NCI-H1092 (cell line): Measurements from ENCODE around the gene FANCD2OS.
"Not testable (repeated sequence)": the region's sequence is repeated elsewhere in the genome, so short reads cannot be mapped to it uniquely, and the experiment has no call there.

Experiments
- DNase-seq: peaks from one replicate; lab custom pipeline; 2025; lab: John Stamatoyannopoulos, UW

The FANCD2OS gene, protein sequence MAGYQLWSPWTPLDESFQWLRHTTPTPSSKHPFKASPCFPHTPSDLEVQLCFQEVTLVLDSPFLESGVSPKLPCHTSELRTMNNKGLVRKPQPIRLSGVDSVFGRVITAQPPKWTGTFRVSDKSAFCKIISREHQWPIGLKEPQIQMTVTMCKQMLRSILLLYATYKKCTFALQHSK

GRCh38 chr3:10108091-10108490 is at the start of gene FANCD2OS:
Gene FANCD2OS, minus strand, starts transcription at chr3:10108255. Its CDS starts 3,481 bp downstream, at chr3:10104774.
- no peak for DNase-seq

GRCh38 chr3:10157031-10157430 is 49.0 kb upstream of the FANCD2OS start:
- DNase-seq, result no peak

DNA sequence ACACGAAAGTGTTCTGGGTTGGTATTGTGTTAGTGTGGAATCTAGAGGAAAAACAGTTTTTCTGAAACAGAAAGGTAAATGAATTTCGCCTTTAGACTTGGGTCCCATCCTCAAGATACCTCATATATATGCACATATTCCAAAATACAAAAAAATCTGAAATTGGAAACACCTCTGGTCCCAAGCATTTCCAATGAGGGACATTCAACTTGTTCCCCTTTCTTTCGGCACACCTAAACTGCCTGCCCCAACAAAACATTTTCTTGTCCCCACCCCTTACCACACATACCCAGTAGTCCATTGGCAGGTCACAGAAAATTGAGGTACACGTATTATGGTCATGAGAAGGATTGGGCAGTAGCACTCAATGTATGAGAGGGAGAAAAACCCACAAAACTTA is 47.6 kb upstream of the FANCD2OS start:
- no peak for DNase-seq

- no peak for DNase-seq
These were observed 47.0 kb upstream of the FANCD2OS start for GRCh38 chr3:10155123-10155472.

DNA sequence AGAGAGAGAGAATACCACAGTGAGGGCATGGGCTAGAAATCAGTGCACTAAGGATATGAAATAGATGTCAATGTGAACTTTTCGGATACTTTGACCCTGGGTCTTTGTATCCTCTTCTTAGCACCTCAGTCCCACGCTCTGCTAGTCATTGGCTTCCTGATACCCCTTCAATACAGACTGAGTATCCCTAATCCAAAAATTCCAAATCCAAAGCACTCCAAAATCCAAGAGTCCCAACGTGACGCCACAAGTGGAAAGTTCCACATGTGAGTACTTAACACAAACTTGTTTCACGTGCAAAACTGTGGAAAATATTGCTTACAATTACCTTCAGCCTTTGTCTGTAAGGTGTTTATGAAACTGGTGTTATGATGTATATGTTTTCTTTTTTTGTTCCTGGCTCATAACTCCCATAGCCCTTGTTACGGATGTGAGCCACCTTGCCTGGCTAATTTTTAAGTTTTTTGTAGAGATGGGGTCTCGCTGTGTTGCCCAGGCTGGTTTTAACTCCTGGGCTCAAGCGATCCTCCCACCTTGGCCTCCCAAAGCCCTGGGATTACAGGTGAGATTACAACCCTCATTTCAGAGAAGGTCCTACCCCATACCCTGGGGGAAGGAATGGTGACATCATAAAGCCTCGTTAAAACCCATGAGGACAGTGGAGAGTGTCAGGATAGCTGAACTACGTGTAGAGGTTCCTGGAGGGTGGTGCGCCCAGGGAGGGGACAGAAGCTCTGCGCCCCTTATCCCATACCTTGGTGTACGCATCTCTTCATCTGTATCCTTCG is 46.5 kb upstream of the FANCD2OS start:
- DNase-seq, result no peak

DNA sequence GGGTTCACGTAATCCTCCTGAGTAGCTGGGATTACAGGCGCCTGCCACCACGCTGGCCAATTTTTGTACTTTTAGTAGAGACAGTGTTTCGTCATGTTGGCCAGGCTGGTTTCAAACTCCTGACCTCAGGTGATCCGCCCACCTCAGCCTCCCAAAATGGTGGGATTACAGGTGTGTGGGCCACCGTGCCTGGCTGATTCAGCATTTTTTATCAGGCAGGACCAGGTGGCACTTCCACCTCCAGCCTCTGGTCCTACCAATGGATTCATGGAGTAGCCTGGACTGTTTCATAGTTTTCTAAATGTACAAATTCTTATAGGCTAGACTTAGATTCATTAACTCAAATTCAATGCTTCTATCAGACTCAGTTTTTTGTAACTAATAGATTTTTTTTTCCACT is 42.9 kb upstream of the FANCD2OS start:
- DNase-seq, result no peak

GRCh38 chr3:10149226-10149625 is 41.2 kb upstream of the FANCD2OS start:
- no peak for DNase-seq

- DNase-seq, result no peak
These were observed 37.6 kb upstream of the FANCD2OS start for GRCh38 chr3:10145685-10146084.

DNA sequence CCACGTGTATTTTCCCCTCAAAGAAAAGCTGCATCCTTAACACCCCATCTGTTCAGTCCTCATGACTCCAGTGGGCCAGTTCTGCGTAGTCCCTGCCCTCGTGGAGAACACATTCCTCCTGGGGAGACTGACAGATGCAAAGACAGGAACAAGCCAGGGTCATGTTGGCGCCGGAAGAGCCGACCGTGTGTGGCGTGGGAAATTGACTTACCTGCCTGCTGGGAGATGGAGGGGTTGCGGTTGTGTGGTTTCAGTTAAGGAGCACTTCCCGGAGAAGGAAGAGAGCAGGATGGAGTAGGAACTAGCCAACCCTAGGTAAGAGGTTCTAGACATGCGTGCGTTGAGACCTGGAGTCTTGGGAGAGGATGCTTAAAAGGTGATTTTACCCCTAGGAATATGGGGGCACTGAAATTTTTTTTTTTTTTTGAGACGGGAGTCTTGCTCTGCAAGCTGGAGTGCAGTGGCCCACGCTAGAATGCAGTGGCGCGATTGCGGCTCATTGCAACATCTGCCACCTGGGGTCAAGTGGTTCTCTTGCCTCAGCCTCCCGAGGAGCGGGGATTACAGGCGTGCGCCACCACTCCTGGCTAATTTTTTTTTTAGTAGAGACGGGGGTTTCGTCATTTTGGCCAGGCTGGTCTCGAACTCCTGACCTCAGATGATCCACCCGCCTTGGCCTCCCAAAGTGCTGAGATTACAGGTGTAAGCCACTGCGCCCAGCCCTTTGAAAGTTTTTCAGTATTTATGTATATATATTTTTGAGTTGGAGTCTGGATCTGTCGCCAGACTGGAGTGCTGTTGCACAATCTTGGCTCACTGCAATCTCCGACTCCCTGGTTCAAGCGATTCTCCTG is 34.9 kb upstream of the FANCD2OS start:
- no peak for DNase-seq

DNA sequence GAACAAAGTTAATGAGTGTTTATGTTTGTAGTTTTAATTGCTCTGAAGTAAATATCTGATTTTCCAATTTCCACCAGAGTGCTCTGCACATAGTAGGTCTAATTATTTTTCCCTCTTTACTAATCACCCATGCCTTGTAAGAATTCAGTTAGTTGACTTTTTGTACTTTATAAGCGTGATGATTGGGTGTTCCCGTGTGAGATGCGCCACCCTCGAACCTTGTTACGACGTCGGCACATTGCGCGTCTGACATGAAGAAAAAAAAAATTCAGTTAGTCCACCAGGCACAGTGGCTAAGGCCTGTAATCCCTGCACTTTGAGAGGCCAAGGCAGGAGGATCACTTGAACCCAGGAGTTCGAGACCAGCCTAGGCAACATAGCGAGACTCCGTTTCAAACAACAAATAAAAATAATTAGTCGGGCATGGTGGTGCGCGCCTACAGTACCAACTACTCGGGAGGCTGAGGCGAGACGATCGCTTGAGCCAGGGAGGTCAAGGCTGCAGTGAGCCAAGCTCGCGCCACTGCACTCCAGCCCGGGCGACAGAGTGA is 33.0 kb upstream of the FANCD2OS start:
- no peak for DNase-seq

- DNase-seq, result no peak
These were observed 29.1 kb upstream of the FANCD2OS start for GRCh38 chr3:10137178-10137577.

DNA sequence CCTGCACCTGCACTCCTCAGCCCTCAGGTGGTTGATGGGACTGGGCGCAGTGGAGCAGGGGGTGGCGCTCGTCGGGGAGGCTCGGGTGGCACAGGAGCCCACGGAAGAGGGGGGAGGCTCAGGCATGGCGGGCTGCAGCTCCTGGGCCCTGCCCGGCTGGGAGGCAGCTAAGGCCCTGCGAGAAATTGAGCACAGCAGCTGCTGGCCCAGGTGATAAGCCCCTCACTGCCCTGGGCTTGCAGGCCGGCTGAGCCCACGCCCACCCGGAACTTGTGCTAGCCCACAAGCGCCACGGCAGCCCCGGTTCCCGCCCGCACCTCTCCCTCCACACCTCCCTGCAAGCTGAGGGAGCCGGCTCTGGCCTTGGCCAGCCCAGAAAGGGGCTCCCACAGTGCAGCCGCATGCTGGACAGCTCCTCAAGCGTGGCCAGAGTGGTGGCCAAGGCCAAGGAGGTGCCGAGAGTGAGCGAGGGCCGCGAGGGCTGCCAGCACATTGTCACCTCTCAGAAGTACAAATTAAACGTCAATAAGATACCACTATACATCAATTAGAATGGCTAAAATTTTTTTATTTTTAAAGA is 28.5 kb upstream of the FANCD2OS start:
- DNase-seq, result no peak

DNA sequence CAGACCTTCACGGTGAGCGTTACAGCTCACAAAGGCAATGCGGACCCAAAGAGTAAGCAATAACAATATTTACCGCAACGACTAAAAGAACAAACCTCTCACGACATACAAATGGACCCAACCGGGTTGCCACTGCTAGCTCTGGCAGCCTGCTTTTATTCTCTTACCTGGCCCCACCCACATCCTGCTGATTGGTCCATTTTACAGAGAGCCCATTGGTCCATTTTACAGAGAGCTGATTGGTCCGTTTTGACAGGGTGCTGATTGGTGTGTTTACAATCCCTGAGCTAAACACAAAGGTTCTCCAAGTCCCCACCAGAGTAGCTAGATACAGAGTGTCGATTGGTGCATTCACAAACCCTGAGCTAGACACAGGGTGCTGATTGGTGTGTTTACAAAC is 27.8 kb upstream of the FANCD2OS start:
- DNase-seq, result not testable (repeated sequence)

- no peak for DNase-seq
These were observed 14.7 kb upstream of the FANCD2OS start for GRCh38 chr3:10122724-10123123.

- DNase-seq, result no peak
These were observed 13.0 kb upstream of the FANCD2OS start for GRCh38 chr3:10121064-10121463.

DNA sequence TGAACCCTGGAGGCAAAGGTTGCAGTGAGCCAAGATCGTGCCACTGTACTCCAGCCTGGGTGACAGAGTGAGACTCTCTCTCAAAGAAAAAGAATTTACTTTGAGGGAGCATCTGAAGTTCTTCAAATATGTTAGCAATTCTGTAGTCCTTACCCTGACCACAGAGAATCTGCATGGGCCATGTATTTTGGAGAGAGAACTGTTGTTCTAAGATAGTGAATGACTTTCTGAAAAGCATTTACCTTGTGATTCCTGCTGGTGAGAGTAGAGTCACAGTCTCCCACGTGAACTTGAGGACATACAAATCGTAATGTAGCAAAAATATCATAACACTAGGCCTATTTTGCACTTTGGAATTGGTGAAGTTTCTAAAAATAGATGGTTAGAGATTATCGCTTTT is 11.3 kb upstream of the FANCD2OS start:
- DNase-seq, result no peak

GRCh38 chr3:10116928-10117327 is 8.9 kb upstream of the FANCD2OS start:
- DNase-seq, result no peak

- DNase-seq, result no peak
These were observed 8.0 kb upstream of the FANCD2OS start for GRCh38 chr3:10116138-10116460.

DNA sequence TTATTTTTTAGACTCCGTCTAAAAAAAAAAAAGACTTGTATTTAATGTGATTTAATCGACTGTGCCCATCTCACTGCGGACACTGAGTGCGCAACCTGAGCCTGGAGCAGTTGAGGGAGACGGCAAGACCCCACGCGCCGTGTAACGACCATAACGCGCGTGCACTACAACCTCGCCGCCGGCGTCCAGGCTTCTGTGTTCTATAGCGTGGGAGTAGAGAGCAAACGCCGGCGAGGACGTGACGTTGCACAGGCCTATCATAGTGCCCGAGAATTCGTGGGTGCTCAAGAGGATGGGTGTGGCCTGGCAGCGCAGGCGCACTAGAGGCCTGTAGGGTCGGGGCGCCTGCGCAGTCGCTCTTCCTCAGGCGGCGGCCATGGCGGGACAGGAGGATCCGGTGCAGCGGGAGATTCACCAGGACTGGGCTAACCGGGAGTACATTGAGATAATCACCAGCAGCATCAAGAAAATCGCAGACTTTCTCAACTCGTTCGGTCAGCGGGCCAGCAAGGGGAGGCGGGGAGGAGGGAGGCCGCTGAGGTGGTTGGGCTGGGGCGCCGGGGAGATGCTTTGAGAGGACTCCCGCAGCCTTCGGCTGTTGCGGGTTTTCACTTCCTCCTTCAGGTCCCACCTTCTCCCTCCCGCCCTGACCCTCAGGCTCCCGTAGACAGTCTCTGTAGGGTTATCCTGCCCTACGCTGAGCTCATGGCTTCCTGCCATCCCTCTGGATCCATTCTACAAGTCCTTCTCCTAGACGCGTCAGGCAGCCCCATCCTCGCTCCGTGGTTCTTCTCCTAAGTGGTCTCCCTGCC is 7.5 kb upstream of the FANCD2OS start, which contains the start of gene BRK1:
TSS of gene BRK1 (plus strand) at position 350 of the 812 bp plus-strand sequence. CDS start at position 377, 27 bp downstream.
- DNase-seq, result peak; percentile 88

DNA sequence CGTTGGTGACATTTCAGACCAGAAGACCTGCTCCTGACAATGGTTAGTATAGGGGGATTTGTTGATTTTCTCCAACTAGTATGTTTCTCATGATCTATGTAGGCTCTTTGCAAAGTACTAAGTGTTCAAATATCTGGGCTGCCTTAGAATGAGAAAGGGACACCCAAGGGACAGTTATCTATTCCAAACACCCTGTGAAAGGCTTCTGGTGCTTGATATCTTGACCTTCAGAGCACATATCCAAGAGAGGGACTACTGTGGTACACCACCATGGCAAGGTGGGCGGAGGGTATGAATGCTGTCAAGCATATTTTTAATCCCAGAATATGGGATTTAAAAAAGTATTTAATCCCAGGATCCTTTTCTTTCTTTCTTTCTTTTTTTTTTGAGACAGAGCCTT is 1.1 kb downstream of the FANCD2OS start:
- DNase-seq, result no peak

GRCh38 chr3:10099041-10099440 is 9.0 kb downstream of the FANCD2OS start:
- no peak for DNase-seq
